GM21360 (cell line): Measurements from ENCODE around the gene ACSBG1.
"Not testable (repeated sequence)": the region's sequence is repeated elsewhere in the genome, so short reads cannot be mapped to it uniquely, and the experiment has no call there.

Experiments used
- ATAC-seq: cut with Tn5 transposase; IDR thresholded peaks from one replicate; pipeline ENCODE4 v1.9.1; 2021; ENCODE audit warnings: mild to moderate bottlenecking, moderate library complexity; ENCODE audit not compliant: unreplicated experiment

ACSBG1 gene

GRCh38 chr15:78170848-78171773, 63.3 kb downstream of the ACSBG1 start:
- peak; percentile 47 for ATAC-seq

GRCh38 chr15:78168608-78169007, 65.8 kb downstream of the ACSBG1 start:
- no peak for ATAC-seq

GRCh38 chr15:78167227-78167888, 67.0 kb downstream of the ACSBG1 start:
- ATAC-seq = peak; percentile 57

- ATAC-seq = no peak
These were observed 70.4 kb downstream of the ACSBG1 start for GRCh38 chr15:78164010-78164409.

- no peak for ATAC-seq
These were observed 72.3 kb downstream of the ACSBG1 start for GRCh38 chr15:78162038-78162437.

- no peak for ATAC-seq
These were observed 75.0 kb downstream of the ACSBG1 start for GRCh38 chr15:78159395-78159794.

GRCh38 chr15:78157203-78157602, 77.2 kb downstream of the ACSBG1 start:
- no peak for ATAC-seq

GRCh38 chr15:78156653-78157052, 77.7 kb downstream of the ACSBG1 start:
- no peak for ATAC-seq

GRCh38 chr15:78155355-78155939, 78.9 kb downstream of the ACSBG1 start:
- ATAC-seq = no peak

- ATAC-seq = no peak
These were observed 79.4 kb downstream of the ACSBG1 start for GRCh38 chr15:78154955-78155354.

- ATAC-seq = not testable (repeated sequence)
These were observed 83.3 kb downstream of the ACSBG1 start for GRCh38 chr15:78151075-78151474.

GRCh38 chr15:78149805-78150751, 84.3 kb downstream of the ACSBG1 start:
- ATAC-seq = no peak

GRCh38 chr15:78149068-78149804, 85.1 kb downstream of the ACSBG1 start, which contains the start of gene IDH3A:
Gene IDH3A, plus strand, starts transcription at chr15:78149362. Its CDS starts 42 bp downstream, at chr15:78149404.
- ATAC-seq = peak; percentile 75

- ATAC-seq = no peak
These were observed 85.8 kb downstream of the ACSBG1 start for GRCh38 chr15:78148392-78149067.

- ATAC-seq = no peak
These were observed 86.8 kb downstream of the ACSBG1 start for GRCh38 chr15:78147566-78147965.

- ATAC-seq = no peak
These were observed 87.8 kb downstream of the ACSBG1 start for GRCh38 chr15:78146425-78147154.

GRCh38 chr15:78142332-78142731, 92.0 kb downstream of the ACSBG1 start:
- ATAC-seq = no peak

GRCh38 chr15:78140292-78140691, 94.1 kb downstream of the ACSBG1 start:
- ATAC-seq = no peak

- no peak for ATAC-seq
These were observed 94.8 kb downstream of the ACSBG1 start for GRCh38 chr15:78139578-78139977.
